Upper lobe of right lung (tissue), 1 donor: ENCODE measurements around the gene KIF1A. TPM values are rescaled to one million over a fixed set of nuclear protein-coding genes. Genes with fewer than 3 reads are reported as not detected.
A peak's percentile ranks its signal among the peaks of the same experiment; 100 is the strongest.

ENCODE experiments used
- ATAC-seq: fragments of 200-7000 bp; cut with Tn5 transposase; one replicate; pipeline ENCODE4 v1.9.1; 2020; ENCODE audit warnings: mild to moderate bottlenecking, moderate library complexity
- DNase-seq: peaks from one replicate; pipeline ENCODE4 v3.0.0-alpha.2; 2020
- H3K27ac ChIP-seq: fragments of 200-600 bp; one replicate; pipeline ENCODE4 v1.8.0; 2022
- H3K27me3 ChIP-seq: fragments of 200-600 bp; one replicate; pipeline ENCODE4 v1.8.0; 2022; ENCODE audit warnings: mild to moderate bottlenecking
- H3K36me3 ChIP-seq: fragments of 200-600 bp; one replicate; pipeline ENCODE4 v1.8.0; 2022
- H3K4me1 ChIP-seq: fragments of 200-600 bp; one replicate; pipeline ENCODE4 v1.8.0; 2022
- H3K4me3 ChIP-seq: fragments of 200-600 bp; one replicate; pipeline ENCODE4 v1.8.0; 2022; ENCODE audit warnings: mild to moderate bottlenecking
- H3K9me3 ChIP-seq: fragments of 200-600 bp; one replicate; pipeline ENCODE4 v1.8.0; 2022
- CTCF ChIP-seq: fragments of 200-600 bp; IDR thresholded peaks from one replicate; pipeline ENCODE4 v1.8.0; 2022; ENCODE audit warnings: antibody characterized with exemption
- intact Hi-C: fragments of 100-400 bp; cut with DNase I; formaldehyde crosslinking; loops from one replicate; pipeline ENCODE4 v1.11.0; 2022
- total RNA-seq: library from RNA; stranded (reverse); fragmentation: NEBNext Ultra II Directional; extraction: Animal tissue kit (Norgen Biotek cat#: 25700); gene quantifications from one replicate; pipeline ENCODE4 v1.2.1, GENCODE V29; 2021
- donor health status: DM: no; HTN: yes; CAD: no; lungs with severe emphysema.

Gene KIF1A
- total RNA-seq, 1 donor from 2014 or later: 0.81 TPM

- H3K4me1 ChIP-seq: no peaks in the 10 kb centered on the region
- H3K36me3 ChIP-seq: no peaks in the 10 kb centered on the region
- ATAC-seq (no peak), DNase-seq (peak; percentile 51)
- TF ChIP-seq CTCF: no peak
- no peak overlapping the region for H3K4me3 ChIP-seq
- no peaks in the 10 kb centered on the region for H3K9me3 ChIP-seq
- H3K27me3 ChIP-seq: peaks cover 34% of the 10 kb centered on the region
- intact Hi-C loops: no loop called here
- no peak overlapping the region for H3K27ac ChIP-seq
Observed at GRCh38 chr2:240797500-240797895, 22.5 kb downstream of the KIF1A start.

- no peak for TF ChIP-seq CTCF
- H3K27me3 ChIP-seq: peaks cover 34% of the 10 kb centered on the region
- intact Hi-C loops: no loop called here
- peak; percentile 38 for DNase-seq
- H3K4me3 ChIP-seq: no peak overlapping the region
- H3K4me1 ChIP-seq: no peaks in the 10 kb centered on the region
- no peaks in the 10 kb centered on the region for H3K36me3 ChIP-seq
- no peak for ATAC-seq
- no peak overlapping the region for H3K27ac ChIP-seq
- H3K9me3 ChIP-seq: no peaks in the 10 kb centered on the region
Observed at GRCh38 chr2:240796543-240797499, 23.2 kb downstream of the KIF1A start.

- peak; percentile 52 for DNase-seq
- H3K27ac ChIP-seq: no peak overlapping the region
- H3K4me1 ChIP-seq: no peaks in the 10 kb centered on the region
- intact Hi-C loops: no loop called here
- no peaks in the 10 kb centered on the region for H3K9me3 ChIP-seq
- H3K4me3 ChIP-seq: no peak overlapping the region
- H3K36me3 ChIP-seq: no peaks in the 10 kb centered on the region
- peaks cover 34% of the 10 kb centered on the region for H3K27me3 ChIP-seq
- no peak for TF ChIP-seq CTCF
- no peak for ATAC-seq
Observed at GRCh38 chr2:240795916-240796510, 24.0 kb downstream of the KIF1A start.

GRCh38 chr2:240795454-240795853 lies 24.6 kb downstream of the KIF1A start:
- peak; percentile 46 for DNase-seq
- Histone ChIP-seq H3K4me1 (no peaks in the 10 kb centered on the region), H3K36me3 (no peaks in the 10 kb centered on the region), H3K27ac (no peak overlapping the region), H3K9me3 (no peaks in the 10 kb centered on the region), H3K27me3 (peaks cover 34% of the 10 kb centered on the region), H3K4me3 (no peak overlapping the region)
- no peak for ATAC-seq
- no peak for TF ChIP-seq CTCF
- intact Hi-C loops: no loop called here

GRCh38 chr2:240794178-240794721 lies 25.8 kb downstream of the KIF1A start:
- H3K9me3 ChIP-seq: no peaks in the 10 kb centered on the region
- DNase-seq: peak; percentile 58
- intact Hi-C loops: no loop called here
- H3K4me1 ChIP-seq: no peaks in the 10 kb centered on the region
- peaks cover 29% of the 10 kb centered on the region for H3K27me3 ChIP-seq
- no peak for TF ChIP-seq CTCF
- no peak for ATAC-seq
- no peak overlapping the region for H3K27ac ChIP-seq
- no peaks in the 10 kb centered on the region for H3K36me3 ChIP-seq
- no peak overlapping the region for H3K4me3 ChIP-seq
